Activated CD4-positive, alpha-beta T cell treated with anti-CD3 and anti-CD28 coated beads, Interleukin-2, amount 50 U/mL, for 4 hours (primary cell): Measurements from ENCODE around the gene PLAAT2.
"Not testable (repeated sequence)": the region's sequence is repeated elsewhere in the genome, so short reads cannot be mapped to it uniquely, and the experiment has no call there.

Experiments used
- DNase-seq, 2 experiments: peaks; one replicate each; pipeline ENCODE4 v3.0.0-alpha.2; 2020

PLAAT2 gene

DNA sequence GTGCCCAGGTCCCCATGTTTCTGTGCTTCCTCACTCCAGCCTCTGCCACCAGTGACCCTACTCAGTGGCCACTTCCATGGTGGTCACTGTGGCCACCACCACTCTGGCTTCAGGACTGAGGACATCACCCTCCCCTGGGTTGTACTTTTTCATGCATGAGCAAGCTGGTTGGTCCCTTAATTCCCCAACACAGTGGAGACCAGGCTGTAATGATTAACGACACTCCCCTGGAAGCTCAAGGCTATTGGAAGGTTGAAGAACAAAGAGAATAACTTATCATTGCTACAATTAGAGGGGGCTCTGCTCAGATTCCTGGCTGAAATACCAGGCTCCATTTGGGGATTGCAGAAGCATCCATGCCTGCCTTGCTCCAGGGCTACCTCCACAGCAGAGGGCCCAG is 16.1 kb downstream of the PLAAT2 start:
- no peak for DNase-seq

DNA sequence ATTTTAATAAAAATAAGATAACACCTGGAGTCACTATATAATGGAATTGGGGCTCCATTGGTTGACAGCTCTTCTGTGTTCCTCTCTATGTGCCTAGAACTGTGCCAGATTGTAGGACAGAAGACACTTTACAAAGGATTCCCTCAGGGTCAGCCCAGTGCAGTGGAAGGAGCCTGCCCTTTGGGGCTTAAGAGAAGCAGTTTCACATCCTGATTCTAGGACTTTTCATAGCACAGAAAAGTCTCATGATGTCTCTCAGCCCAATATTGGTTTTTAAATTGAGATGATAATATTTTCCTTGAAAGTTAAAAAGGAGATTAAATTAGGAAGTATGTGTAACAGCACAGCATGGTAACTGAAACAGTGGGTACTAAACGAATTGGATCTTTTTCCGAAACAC is 19.5 kb downstream of the PLAAT2 start:
- DNase-seq = no peak

DNA sequence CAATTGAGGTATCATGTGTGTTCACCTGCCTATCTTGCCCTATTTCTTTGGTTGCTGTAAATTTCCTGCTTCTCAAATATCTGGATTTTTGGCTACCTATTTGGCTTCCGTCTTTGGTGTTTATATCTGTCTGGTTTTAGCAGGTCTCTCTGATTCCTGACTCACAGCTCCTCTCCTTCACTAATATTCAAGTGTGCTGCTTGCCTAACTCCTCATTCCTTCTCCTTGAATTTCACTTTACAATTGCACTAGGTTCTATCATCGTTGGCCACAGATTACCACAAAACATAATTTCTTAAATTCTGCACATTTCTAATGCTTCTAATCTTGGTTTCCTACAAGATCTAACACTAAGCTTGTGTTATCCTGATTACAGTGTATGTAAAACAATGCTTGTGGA is 20.7 kb downstream of the PLAAT2 start:
- not testable (repeated sequence) for DNase-seq

DNA sequence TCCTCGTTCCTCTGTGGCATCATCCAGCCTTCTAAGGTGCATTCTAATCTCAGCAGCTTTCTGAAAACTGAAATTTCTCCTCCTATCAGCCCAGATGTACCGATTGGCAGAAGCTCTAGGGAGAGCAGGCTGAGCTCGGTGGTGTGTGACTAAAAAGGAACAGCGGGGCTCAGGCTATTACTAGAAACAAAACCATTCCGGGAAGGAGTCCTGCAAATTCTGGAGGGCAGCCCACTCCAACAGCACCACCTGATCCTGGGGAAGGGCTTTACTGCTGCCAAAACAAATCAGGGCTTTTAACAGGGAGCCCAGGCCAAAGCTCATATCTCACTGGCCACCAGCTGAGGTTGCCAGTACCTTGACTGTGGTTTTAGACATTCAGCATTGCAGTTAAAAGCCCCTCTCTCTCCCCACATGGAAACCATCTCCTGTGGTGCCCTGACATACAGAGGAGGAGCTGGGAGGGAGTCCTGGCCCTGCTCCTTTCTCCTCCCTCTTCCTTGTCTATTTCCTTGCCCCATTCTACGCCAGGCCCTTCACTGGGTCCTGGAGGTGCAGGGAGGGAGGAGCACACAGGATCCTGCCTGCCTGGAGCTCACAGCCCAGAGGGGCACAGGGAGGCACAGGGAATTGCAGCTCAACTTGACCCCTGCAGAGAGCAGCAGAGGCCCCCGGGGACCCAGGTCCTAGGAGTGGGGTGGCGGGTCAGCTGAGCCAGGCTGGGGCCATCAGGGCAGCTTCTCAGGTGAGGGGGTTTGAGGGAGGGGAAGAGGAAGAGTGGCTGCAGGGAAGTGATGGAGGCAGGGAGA is 25.7 kb downstream of the PLAAT2 start:
- no peak for DNase-seq

DNA sequence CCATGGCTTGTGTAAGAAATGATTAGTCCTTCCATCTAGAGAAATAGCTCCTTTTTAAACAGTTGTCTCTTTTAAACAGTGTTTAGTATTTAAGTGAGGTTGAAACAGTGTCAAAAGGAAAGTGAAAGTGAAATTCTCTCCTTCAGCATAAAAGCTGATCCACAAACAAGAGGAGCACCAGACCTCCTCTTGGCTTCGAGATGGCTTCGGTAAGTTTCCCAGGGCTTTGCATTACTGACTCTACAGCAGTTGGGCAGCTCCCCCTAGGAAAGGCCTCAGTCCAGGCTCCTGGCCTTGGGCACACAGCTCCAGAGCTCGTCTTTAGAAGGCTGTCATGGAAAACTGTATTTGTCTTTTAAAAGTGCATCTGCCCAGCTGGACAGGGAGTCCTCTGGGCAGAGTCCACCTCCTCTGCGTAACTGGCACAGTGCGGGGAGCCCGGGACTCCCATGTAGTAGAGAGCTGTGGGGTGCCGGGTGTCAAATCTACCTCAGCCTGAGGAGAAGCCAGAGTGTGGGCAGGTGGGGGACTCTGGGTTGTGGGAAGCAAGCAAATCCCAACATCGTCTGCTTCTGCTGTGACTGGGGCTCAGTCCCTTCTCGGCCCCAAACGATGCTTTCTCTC is 26.4 kb downstream of the PLAAT2 start, which contains the start of gene PLAAT4:
TSS of gene PLAAT4 (plus strand) at position 140 of the 624 bp plus-strand sequence. CDS start at position 201, 61 bp downstream.
- DNase-seq = no peak

DNA sequence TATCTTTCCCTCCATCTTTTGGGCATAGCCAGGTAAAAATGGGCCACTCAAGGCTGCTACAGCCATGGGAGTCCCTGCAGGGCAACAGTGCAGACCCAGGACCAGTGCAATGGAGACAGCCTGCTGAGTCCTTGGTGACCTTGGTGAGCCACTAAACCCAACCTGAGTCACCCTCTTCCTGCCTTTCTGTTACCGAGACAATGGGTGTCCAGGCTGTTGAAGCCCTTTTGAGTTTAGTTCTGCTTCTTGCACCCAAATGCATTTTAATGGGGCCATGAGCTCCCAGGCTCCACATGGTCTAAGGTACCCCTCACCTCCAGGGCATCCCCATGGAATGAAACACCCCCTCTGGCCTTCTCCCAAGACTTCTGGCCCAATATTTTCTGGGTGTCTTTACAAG is 27.4 kb downstream of the PLAAT2 start:
- DNase-seq = no peak

DNA sequence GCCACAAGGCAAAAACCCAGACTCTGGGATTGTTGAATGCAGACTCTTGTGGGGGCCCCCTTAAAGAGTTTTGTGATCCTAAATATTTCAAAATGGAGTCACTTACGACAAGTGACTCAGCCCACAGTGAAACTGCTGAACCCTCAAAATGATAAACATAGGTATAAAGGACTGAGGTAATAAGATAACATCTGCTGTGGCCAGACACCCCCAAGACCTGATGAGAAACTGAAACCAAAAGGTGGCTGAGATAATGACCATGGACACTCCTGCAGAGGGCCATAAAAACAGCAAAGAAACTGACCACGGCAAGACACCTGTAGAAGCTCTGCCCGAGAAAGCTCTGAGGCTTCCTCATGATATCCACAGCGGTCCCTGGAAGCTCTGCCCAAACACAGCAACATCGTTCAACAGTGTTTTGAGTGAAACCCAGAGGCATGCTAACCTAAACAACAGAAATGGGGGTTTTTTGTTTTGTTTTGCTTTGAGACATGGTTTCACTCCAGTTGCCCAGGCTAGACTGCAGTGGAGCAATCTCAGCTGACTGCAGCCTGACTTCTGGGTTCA is 28.2 kb downstream of the PLAAT2 start:
- no peak for DNase-seq

DNA sequence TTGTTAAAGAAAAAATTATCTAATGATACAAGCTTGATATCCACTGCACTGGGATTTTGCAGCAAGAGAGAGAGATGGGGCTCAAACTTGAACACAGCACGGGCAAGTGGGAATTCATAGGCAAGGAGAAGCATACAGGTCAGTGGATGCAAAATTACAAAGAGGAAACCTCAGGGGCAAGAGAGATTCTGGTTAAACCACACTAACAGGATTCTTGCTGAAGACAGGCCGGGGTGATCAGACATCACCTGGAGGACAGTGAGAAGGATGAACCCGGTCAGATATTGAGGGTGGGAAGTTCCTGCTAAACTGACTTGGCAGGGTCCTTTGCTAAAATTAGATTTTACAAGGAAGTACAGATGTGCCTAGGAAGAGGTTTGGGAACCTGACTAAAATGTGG is 29.1 kb downstream of the PLAAT2 start:
- DNase-seq = no peak

DNA sequence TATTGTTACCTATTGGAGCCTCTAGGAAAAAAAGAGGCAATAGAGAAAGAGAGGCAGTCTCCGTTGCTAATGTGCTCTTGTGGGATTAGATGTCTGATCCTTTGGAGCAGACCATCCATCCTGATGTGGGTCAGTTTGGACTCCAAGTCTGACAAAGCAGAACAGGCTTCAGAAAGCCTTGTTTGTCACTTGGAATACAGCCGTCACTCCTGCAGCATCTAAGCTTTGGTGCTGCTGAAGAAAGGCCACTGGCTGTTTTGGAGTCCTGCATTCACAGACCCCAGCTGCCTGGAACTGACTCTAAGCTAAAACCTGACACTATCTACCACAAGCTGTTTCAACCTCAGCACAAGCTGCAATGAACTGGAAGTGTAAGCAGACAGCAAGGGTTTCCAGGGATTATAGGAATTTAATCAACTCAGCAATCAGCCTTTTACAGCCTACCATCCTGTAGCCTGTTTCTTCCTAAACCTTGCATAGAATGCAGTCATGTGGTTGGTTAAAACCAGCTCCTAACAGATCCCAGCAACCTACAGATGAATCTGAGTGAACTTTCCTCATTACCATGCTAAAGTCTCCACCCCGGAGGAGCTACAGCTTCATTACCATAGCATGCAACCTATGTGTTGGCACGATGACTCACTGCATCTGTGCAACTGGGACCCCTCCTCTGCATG is 30.2 kb downstream of the PLAAT2 start:
- DNase-seq = no peak

DNA sequence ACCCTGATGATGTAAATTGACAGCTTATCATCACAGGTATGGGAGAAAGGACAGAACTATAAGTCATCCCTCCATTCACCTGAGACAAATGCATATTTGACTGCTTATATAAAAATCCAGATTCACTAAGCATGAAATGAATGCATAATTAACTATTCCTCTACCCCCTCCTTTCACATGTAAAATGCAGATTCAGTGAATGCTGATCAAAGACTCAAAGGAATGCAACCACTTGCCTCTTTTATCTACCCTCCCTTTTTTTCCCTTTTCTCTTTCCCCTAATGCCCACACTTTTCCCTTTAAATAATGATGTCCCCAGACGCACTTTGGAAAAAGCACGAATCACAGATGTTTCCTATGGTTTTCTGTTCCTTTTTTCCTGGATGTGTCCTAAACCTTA is 31.1 kb downstream of the PLAAT2 start:
- no peak for DNase-seq

DNA sequence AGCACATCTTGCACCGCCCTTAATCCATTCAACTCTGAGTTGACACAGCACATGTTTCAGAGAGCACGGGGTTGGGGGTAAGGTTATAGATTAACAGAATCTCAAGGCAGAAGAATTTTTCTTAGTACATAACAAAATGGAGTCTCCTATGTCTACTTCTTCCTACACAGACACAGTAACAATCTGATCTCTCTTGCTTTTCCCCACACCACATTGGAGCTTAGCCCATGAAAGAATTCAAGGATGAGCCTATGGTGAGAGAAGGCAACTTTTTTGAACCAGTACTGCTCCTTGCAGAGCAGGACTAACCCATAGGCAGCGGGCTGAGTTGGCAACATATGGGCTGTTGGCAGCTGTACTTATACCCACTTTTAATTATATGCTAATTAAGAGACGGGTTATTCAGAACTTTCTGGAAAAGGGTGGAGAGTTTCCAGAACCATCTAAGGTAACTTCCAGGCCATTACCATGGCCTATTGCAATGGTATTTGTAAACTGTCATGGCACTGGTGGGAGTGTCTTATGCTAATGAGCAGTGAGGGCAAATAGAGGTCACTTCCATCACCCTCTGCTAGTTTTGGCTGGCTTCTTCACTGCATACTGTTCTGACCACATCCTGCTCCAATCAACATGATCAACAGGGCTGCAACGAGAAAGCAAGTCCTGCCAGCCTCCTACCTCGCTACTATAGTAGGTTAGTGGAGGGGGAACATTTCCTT is 31.9 kb downstream of the PLAAT2 start:
- peak in 1 of 2 experiments; percentile 19 for DNase-seq

DNA sequence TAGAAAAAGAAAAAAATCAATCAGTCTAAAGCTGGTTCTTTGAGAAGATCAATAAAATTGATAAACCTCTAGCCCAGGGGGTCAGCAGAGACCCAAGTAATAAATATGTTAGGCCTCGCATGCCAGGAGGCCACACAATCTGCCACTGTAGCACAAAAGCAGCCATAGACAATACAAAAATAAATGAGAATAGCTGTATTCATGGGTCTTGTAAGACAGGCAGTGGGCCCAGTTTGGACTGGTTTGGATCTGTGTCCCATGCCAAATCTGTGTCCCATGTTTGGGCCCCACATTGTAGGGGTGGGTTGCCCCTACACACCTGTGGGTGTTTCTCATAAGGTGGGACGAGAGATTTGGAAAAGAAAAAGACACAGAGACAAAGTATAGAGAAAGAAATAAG is 33.2 kb downstream of the PLAAT2 start:
- no peak for DNase-seq

DNA sequence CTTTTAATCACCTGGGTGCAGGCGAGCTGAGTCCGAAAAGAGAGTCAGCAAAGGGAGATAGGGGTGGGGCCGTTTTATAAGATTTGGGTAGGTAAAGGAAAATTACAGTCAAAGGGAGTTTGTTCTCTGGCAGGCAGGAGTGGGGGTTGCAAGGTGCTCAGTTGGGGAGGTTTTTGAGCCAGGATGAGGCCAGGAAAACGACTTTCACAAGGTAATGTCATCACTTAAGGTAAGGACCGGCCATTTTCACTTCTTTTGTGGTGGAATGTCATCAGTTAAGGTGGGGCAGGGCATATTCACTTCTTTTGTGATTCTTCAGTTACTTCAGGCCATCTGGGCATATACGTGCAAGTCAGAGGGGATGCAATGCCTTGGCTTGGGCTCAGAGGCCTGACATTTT is 33.8 kb downstream of the PLAAT2 start:
- DNase-seq = not testable (repeated sequence)

DNA sequence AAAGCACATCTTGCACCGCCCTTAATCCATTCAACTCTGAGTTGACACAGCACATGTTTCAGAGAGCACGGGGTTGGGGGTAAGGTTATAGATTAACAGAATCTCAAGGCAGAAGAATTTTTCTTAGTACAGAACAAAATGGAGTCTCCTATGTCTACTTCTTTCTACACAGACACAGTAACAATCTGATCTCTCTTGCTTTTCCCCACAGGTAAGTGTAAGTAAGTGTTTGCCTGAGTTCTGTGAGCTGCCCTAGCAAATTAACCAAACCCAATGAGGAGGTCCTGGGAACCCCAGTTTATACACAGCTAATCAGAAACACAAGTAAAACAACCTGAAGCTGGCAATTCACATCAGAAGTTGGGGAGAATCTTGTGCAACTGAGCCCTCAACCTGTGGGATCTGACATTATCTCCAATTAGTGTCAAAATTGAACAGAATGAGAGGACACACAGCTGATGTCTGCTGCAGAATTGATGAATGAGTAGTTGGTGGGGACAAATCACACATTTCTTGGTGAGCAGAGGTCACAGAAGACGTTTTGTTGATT is 34.4 kb downstream of the PLAAT2 start:
- not testable (repeated sequence) for DNase-seq

DNA sequence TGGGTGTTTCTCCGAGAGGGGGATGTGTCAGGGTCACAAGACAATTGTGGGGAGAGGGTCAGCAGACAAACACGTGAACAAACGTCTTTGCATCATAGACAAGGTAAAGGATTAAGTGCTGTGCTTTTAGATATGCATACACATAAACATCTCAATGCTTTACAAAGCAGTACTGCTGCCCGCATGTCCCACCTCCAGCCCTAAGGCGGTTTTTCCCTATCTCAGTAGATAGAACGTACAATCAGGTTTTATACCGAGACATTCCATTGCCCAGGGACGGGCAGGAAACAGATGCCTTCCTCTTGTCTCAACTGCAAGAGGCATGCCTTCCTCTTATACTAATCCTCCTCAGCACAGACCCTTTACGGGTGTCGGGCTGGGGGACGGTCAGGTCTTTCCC is 35.0 kb downstream of the PLAAT2 start:
- not testable (repeated sequence) for DNase-seq

DNA sequence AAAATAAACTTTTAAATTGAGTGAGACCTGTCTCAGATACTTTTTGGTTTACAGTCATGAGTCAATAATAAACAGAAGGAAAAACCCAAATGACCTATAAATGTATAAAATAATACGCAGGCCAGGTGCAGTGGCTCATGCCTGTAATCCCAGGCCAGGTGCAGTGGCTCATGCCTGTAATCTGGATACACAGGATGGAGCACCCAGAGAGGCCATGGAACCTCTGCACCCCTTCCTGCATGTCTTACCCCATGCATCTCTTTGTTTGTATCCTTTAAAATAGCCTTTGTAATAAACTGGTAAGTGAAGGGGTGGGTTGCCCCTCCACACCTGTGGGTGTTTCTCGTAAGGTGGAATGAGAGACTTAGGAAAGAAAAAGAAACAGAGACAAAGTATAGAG is 35.5 kb downstream of the PLAAT2 start:
- no peak for DNase-seq

DNA sequence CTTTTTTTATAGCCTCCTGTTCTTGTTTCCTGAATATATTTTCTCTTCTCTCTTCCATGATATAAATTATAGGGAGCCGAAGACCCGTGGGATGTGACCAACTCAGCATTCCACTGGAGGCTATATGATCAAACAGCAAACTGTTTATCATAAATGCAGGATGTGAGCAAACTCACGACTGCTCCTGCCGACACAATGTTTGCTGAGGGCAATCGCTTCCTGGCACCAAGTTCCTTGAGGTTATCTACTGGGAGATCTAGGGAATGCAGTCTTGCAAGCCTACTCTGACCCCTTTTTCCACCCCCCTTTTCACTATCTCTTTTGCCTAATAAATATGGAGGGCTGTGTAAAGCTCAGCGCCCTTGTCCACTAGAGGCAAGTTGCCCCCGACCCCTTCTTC is 40.0 kb downstream of the PLAAT2 start:
- no peak for DNase-seq

DNA sequence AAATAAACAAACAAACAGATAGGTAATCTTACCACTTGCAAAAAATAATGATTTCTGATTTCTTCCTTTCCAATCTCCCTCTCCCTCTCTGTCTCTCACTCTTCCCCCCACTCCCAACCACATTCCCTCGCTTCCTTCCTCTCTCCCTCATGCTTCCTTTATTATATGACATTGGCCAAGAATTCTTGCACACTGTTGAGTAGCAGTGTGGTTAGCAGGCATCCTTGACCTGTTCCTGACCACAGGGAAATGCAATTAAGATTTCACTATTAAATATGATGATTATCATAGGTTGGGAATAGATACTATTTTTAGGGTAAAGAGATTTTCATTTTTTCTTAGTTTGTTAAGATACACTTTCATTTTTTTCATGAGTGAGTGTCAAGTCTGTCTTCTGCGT is 41.3 kb downstream of the PLAAT2 start:
- DNase-seq = no peak

DNA sequence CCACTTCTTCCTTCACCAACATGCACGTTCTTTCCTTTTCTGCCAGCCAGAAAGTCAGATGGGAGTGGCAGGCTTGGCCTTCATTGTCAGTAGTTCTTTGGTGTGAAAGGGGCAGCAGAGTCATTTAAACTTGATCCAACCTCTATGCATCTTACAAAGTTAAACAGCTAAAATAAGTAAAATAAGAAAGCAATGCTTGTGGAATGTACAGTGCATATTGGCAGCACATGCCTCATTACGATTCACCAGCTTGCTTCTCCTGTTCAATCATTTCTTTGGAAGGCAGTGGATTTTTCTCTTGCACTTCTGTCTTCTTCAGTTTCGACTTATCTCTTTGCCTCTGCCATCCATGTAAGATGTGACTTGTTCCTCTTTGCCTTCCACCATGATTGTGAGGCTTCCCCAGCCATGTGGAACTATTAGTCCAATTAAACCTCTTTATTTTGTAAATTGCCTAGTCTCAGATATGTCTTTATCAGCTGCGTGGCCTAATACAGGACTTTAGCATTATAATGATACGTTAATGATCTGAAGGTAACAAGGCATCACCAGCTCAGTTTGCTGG is 42.5 kb downstream of the PLAAT2 start:
- DNase-seq = no peak

DNA sequence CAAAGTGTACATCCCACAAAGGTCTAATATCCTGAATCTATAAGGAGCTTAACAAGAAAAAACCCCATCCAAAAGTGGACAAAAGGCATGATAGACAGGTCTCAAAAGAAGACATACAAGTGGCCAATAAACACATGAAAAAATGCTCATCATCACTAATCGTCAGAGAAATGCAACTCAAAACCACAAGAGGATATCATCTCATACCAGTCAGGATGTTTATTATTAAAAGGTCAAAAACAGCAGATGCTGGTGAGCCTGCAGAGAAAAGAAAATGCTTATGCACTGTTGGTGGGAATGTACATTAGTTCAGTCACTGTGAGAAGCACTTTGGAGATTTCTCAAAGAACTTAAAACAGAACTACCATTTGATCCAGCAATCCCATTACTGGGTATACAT is 44.6 kb downstream of the PLAAT2 start:
- DNase-seq = no peak

DNA sequence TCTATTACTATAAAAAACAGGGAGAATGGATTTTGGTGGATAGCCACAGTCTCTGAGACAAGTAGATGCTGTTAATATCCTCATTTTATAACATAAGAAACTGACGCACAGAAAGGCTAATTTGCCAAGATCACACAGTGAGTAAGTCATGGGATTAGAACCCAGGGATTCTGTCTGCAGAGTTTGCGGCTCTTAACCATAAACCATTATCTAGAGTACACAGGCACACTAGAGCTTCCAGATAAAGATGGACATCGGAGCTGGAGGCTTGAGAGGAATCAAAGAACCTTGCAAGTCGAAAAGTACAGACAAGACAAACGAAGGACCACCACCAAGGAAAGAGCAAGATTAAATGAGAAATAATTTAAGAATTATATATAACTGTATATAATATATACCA is 46.0 kb downstream of the PLAAT2 start:
- no peak for DNase-seq

DNA sequence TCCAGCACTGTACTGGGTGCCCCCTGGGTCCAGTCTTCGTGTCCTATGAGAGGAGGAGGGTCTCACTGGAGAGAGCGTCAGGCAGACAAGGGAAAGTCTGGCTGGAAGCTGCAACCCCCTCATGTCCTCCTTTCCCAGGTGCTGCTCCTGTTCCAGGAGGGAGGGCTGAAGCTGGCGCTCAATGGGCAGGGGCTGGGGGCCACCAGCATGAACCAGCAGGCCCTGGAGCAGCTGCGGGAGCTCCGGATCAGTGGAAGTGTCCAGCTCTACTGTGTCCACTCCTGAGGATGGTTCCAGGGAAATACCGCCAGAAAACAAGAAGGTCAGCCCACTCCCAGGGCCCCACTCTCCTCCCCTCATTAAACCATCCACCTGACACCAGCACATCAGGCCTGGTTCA is 47.1 kb downstream of the PLAAT2 start:
- DNase-seq = no peak
